WTC11 (cell line): ENCODE measurements around the gene OR51B2. TPM values are rescaled to one million over a fixed set of nuclear protein-coding genes. Genes with fewer than 3 reads are reported as not detected.

Experiments
- ATAC-seq: fragments of 200-7000 bp; cut with Tn5 transposase; 2 replicates; pipeline ENCODE4 v1.10.0; 2021; ENCODE audit warnings: mild to moderate bottlenecking, moderate library complexity
- CTCF ChIA-PET: fragments of 300-600 bp; sonication (Branson Sonifier 250); formaldehyde crosslinking; loops from one replicate; lab custom pipeline; 2021; ENCODE audit warnings: antibody characterized with exemption; lab: Charles Lee
- POLR2A ChIA-PET: fragments of 350-600 bp; sonication (Branson Sonifier 250); formaldehyde crosslinking; loops from one replicate; lab custom pipeline; 2021; ENCODE audit warnings: antibody characterized with exemption; lab: Charles Lee
- DNase-seq: peaks from one replicate; pipeline ENCODE4 v3.0.0; 2021; ENCODE audit warnings: low spot score
- H3K27ac Mint-ChIP-seq: 2 replicates; pipeline ENCODE4 v1.8.0; 2021; ENCODE audit warnings: mixed read lengths
- H3K27me3 Mint-ChIP-seq: 2 replicates; pipeline ENCODE4 v1.8.0; 2021; ENCODE audit warnings: low read depth, mild to moderate bottlenecking, moderate library complexity, mixed read lengths
- H3K36me3 Mint-ChIP-seq: 2 replicates; pipeline ENCODE4 v1.8.0; 2021; ENCODE audit warnings: mixed read lengths
- H3K4me1 Mint-ChIP-seq: 2 replicates; pipeline ENCODE4 v1.8.0; 2022; ENCODE audit warnings: mixed read lengths
- H3K4me3 Mint-ChIP-seq: 2 replicates; pipeline ENCODE4 v1.8.0; 2021; ENCODE audit warnings: mild to moderate bottlenecking, moderate library complexity, mixed read lengths
- H3K9me3 Mint-ChIP-seq: 2 replicates; pipeline ENCODE4 v1.8.0; 2021; ENCODE audit warnings: mixed read lengths
- ATF6 ChIP-seq: sonication (generic); formaldehyde crosslinking; IDR thresholded peaks from 2 replicates; pipeline ENCODE4 v1.8.1; 2023; ENCODE audit warnings: mild to moderate bottlenecking, missing genetic modification reagents
- CDX4 ChIP-seq: fragments of 250-450 bp; sonication (Bioruptor Pico); IDR thresholded peaks from 2 replicates; pipeline ENCODE4 v1.9.0; 2021; ENCODE audit warnings: moderate library complexity, mild to moderate bottlenecking, inconsistent platforms, borderline replicate concordance
- CREM ChIP-seq: sonication (generic); formaldehyde crosslinking; IDR thresholded peaks from 2 replicates; pipeline ENCODE4 v1.8.1; 2022; ENCODE audit warnings: mild to moderate bottlenecking, missing genetic modification reagents, moderate library complexity
- CTCF ChIP-seq: fragments of 200-600 bp; IDR thresholded peaks from 2 replicates; pipeline ENCODE4 v1.8.0; 2022; ENCODE audit warnings: antibody characterized with exemption
- ESRRA ChIP-seq: sonication (generic); formaldehyde crosslinking; IDR thresholded peaks from 2 replicates; pipeline ENCODE4 v1.8.1; 2022; ENCODE audit warnings: mild to moderate bottlenecking, missing genetic modification reagents, borderline replicate concordance
- FOXJ3 ChIP-seq: sonication (generic); formaldehyde crosslinking; IDR thresholded peaks from 2 replicates; pipeline ENCODE4 v1.9.0; 2021; ENCODE audit warnings: missing genetic modification reagents, mild to moderate bottlenecking, borderline replicate concordance
- FOXP4 ChIP-seq: sonication (generic); formaldehyde crosslinking; IDR thresholded peaks from 2 replicates; pipeline ENCODE4 v1.8.0; 2022; ENCODE audit warnings: mild to moderate bottlenecking, missing genetic modification reagents
- GABPB1 ChIP-seq: sonication (generic); formaldehyde crosslinking; IDR thresholded peaks from 2 replicates; pipeline ENCODE4 v1.8.1; 2023; ENCODE audit warnings: mild to moderate bottlenecking, missing genetic modification reagents
- HMGA2 ChIP-seq: fragments of 250-450 bp; sonication (Bioruptor Pico); IDR thresholded peaks from 2 replicates; pipeline ENCODE4 v1.4.0; 2021; ENCODE audit warnings: mild to moderate bottlenecking, moderate library complexity
- HMGXB4 ChIP-seq: sonication (generic); formaldehyde crosslinking; IDR thresholded peaks from 2 replicates; pipeline ENCODE4 v1.8.1; 2023; ENCODE audit warnings: mild to moderate bottlenecking, moderate library complexity, missing genetic modification reagents
- JAZF1 ChIP-seq: fragments of 250-450 bp; sonication (Bioruptor Pico); IDR thresholded peaks from 2 replicates; pipeline ENCODE4 v1.9.0; 2021; ENCODE audit warnings: moderate library complexity, mild to moderate bottlenecking, inconsistent platforms
- JUN ChIP-seq: sonication (generic); formaldehyde crosslinking; IDR thresholded peaks from 2 replicates; pipeline ENCODE4 v1.8.0; 2023; ENCODE audit warnings: mild to moderate bottlenecking, missing genetic modification reagents
- NFYB ChIP-seq: sonication (generic); formaldehyde crosslinking; conservative IDR thresholded peaks from 2 replicates; pipeline ENCODE4 v1.8.0; 2022; ENCODE audit warnings: low read depth, missing genetic modification reagents
- NR1H2 ChIP-seq: sonication (generic); formaldehyde crosslinking; IDR thresholded peaks from 2 replicates; pipeline ENCODE4 v1.9.0; 2021; ENCODE audit warnings: mild to moderate bottlenecking, moderate library complexity, missing genetic modification reagents
- NR2C2 ChIP-seq: sonication (generic); formaldehyde crosslinking; IDR thresholded peaks from 2 replicates; pipeline ENCODE4 v1.8.0; 2022; ENCODE audit warnings: mild to moderate bottlenecking, missing genetic modification reagents
- OVOL2 ChIP-seq: fragments of 250-450 bp; sonication (Bioruptor Pico); IDR thresholded peaks from 2 replicates; pipeline ENCODE4 v1.9.0; 2021; ENCODE audit warnings: mild to moderate bottlenecking, borderline replicate concordance
- PREB ChIP-seq: sonication (generic); formaldehyde crosslinking; IDR thresholded peaks from 2 replicates; pipeline ENCODE4 v1.8.1; 2022; ENCODE audit warnings: mild to moderate bottlenecking, missing genetic modification reagents, moderate library complexity, borderline replicate concordance
- PRRX2 ChIP-seq: fragments of 250-450 bp; sonication (Bioruptor Pico); IDR thresholded peaks from 2 replicates; pipeline ENCODE4 v1.8.0; 2021; ENCODE audit warnings: mild to moderate bottlenecking
- RELA ChIP-seq: sonication (generic); formaldehyde crosslinking; IDR thresholded peaks from 2 replicates; pipeline ENCODE4 v1.8.1; 2022; ENCODE audit warnings: missing genetic modification reagents, mild to moderate bottlenecking, borderline replicate concordance
- RORB ChIP-seq: fragments of 250-450 bp; sonication (Bioruptor Pico); IDR thresholded peaks from 2 replicates; pipeline ENCODE4 v1.9.0; 2021; ENCODE audit warnings: mild to moderate bottlenecking
- ZNF121 ChIP-seq: sonication (generic); formaldehyde crosslinking; IDR thresholded peaks from 2 replicates; pipeline ENCODE4 v1.8.0; 2023; ENCODE audit warnings: missing genetic modification reagents
- total RNA-seq: library from RNA; stranded (reverse); gene quantifications from 3 replicates; pipeline ENCODE4 v1.2.3, GENCODE V29; 2021

The OR51B2 gene
- total RNA-seq, 1 experiment from 2014 or later = not detected

GRCh38 chr11:5279471-5280090 is 44.5 kb downstream of the OR51B2 start:
- Mint-ChIP-seq H3K4me3 (no peak overlapping the region), H3K27ac (no peak overlapping the region), H3K27me3 (no peaks in the 10 kb centered on the region), H3K36me3 (no peaks in the 10 kb centered on the region)
- POLR2A ChIA-PET = interaction anchor here (1.0 kb wide), 1 partner anchor 9 kb away, joined by 3 read pairs; the partner anchor contains the start of gene HBE1
- TF ChIP-seq NR2C2 (CRISPR knock-in tag) = no peak
- no peak for TF ChIP-seq OVOL2 (CRISPR knock-in tag)
- no peak for TF ChIP-seq ATF6
- no peak for TF ChIP-seq CREM
- no peak for TF ChIP-seq CDX4 (CRISPR knock-in tag)
- TF ChIP-seq JAZF1 (CRISPR knock-in tag) = no peak
- TF ChIP-seq CTCF = no peak
- no peak for TF ChIP-seq FOXJ3 (CRISPR knock-in tag)
- TF ChIP-seq JUN (CRISPR knock-in tag) = no peak
- TF ChIP-seq NFYB (CRISPR knock-in tag) = no peak
- TF ChIP-seq, all 79 proteins: peak for 0
- DNase-seq (no peak), ATAC-seq (no peak)
- CTCF ChIA-PET = no interaction called here
- Mint-ChIP-seq H3K4me1 (peaks cover 5% of the 10 kb centered on the region), H3K9me3 (no peaks in the 10 kb centered on the region; the same call in 1 of the 2 replicates)

GRCh38 chr11:5277807-5278382 is 46.2 kb downstream of the OR51B2 start:
- TF ChIP-seq GABPB1 (CRISPR knock-in tag) (no peak), HMGXB4 (CRISPR knock-in tag) (no peak), ESRRA (CRISPR knock-in tag) (no peak), NR1H2 (CRISPR knock-in tag) (no peak), PREB (CRISPR knock-in tag) (no peak), FOXP4 (CRISPR knock-in tag) (no peak), NFYB (CRISPR knock-in tag) (no peak), ZNF121 (CRISPR knock-in tag) (no peak), RELA (no peak), CTCF (no peak), PRRX2 (CRISPR knock-in tag) (no peak), HMGA2 (CRISPR knock-in tag) (no peak), RORB (CRISPR knock-in tag) (no peak)
- no peak overlapping the region for H3K4me3 Mint-ChIP-seq
- DNase-seq (no peak), ATAC-seq (no peak)
- no peak overlapping the region for H3K27ac Mint-ChIP-seq
- no peaks in the 10 kb centered on the region for H3K36me3 Mint-ChIP-seq
- H3K27me3 Mint-ChIP-seq = no peaks in the 10 kb centered on the region
- ChIA-PET POLR2A (no interaction called here), CTCF (no interaction called here)
- no peaks in the 10 kb centered on the region for H3K9me3 Mint-ChIP-seq
- H3K4me1 Mint-ChIP-seq = peaks cover 9% of the 10 kb centered on the region
